ENCODE results near the gene HHLA2.

The HHLA2 gene

DNA sequence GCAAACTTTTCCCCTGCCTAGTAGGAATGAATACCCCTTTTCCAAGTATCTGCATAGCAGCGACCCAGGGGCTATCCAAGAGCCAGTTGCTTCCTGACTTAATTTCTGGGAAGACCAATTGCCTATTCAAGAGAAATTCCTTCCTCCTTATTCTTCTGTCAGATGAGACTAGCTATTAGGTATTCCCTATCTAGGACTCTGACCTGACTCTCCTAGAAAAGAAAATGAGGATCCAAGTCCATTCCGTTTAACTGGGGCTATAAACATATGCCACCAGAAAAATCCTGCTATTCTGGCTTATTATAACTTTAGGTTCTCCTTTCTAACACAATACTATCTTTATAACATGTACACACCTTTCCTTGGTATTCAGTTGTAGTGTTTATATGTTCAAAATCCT lies 1.7 kb downstream of the HHLA2 start:
- DNase-seq (ENCODE audit: low read depth in 2 of 2), result no peak

- DNase-seq (ENCODE audit: low read depth in 2 of 2), result no peak
Measured at GRCh38 chr3:108300103-108300849, 3.9 kb downstream of the HHLA2 start.

DNA sequence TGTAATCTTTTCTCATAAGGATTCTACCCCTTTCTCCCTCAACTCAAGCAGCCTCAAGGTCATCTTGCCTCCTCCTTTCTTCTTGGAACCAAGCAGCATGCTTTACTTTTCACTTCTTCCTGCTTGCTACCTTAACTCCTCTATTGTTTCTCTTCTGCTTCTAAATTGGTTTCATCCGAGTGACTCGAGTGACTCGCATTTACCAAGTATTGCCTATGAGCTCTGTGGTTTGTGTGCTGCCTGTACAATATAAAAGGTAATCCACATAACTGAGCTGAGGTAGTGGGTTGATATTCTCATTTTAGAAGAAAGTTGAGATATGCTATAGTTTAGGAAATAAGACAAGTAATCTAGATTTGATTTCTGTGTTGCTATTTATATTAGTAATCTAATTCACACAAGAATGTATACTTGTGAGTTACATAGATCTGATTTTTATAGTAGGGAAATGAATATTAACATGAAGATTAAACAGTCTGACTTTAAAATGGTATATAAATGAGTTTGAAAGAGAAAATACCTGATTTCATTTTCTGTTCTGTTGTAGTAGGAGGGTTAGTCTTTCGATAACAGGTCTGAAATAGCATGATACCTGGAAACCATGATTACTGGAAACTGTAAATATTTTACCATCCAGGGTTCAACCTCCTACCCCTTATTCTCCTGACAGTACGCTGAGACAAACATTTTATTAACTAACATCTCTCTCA lies 5.5 kb downstream of the HHLA2 start:
- no peak for DNase-seq (ENCODE audit: low read depth in 2 of 2)

DNA sequence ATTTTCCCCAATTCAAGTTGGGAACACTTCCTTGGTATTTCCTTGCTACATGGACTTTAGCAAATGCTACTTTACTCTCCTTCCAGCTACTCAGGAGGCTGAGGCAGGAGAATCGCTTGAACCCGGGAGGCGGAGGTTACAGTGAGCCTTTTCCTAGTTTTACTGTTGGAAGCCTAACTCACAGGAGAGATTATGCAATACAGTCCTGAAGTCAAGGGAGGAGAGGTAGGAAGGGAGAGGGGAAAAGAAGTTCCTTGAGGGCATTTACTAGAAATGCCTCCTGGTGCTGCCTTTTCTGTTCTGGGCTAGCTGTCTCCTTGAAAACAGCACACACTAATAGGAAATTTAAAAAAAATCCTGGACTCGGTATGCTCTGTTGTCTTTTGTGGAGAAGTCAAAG lies 6.2 kb downstream of the HHLA2 start:
- no peak for DNase-seq (ENCODE audit: low read depth in 2 of 2)

DNA sequence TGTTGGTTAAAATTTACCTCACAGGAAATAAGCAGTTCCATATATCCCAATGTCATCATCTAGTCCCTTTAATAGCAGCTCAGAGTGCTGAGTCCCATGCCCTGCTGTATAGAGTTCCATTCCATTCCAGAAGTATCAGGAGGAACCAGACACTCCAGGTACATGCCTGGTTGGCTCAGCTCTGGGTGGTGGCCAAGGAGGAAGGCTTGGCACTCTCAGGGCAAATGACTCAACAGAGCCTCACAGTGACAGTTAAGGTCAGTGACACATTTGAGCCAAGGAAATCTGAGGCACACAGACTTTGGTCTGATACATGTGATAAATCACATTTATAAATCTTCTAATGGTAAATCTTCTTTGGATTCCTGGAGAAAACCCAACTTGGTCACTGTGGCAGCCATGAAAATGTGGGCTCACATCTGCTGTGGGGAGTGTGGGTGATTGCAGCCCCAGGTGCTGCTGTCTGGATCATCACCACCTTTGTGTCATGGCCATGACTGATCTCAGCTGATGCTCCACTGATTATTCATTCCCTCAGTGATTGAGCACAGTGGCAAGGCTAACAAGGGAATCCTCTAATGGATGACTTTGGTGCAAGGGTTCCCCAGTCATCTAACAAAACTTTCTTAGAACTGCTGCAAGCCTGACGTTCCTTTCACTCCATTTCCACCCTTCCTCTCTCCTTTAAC lies 9.3 kb downstream of the HHLA2 start:
- no peak for DNase-seq (ENCODE audit: low read depth in 2 of 2)

GRCh38 chr3:108311797-108312196 lies 15.4 kb downstream of the HHLA2 start:
- no peak for DNase-seq (ENCODE audit: low read depth in 2 of 2)

GRCh38 chr3:108312656-108313055 lies 16.3 kb downstream of the HHLA2 start:
- DNase-seq (ENCODE audit: low read depth in 2 of 2), result no peak

- DNase-seq (ENCODE audit: low read depth in 2 of 2), result no peak
Measured at GRCh38 chr3:108315767-108316301, 19.5 kb downstream of the HHLA2 start.

DNA sequence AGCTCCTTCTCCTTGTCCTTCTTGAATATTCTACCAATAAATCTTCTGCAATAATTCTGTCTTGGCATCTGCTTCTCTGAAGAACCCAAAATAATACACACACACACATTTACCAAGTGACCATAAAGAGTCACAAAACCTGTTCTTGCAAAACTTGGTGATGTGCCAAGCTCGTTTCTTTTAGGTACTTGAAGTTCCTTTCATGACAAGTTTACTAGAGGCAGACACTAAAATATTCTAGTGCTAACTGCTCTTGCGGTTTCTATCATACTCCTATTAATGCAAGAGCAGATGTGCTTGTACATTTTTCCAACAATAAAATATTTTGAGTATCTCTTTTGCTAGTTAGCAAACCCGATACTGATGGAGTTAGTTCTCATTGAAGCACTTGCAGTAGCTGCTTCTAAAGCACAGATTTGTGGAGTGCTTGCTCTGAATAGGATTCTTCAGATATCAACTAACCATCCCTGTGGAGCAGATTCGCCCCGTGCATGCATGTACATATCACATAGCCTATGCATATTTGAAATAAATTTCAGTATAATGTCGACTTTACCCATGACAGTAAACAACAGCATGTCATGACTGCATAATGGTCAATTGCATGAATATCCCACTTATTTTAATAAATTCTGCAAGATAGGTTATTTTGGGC lies 23.2 kb downstream of the HHLA2 start:
- DNase-seq (ENCODE audit: low read depth in 2 of 2), result no peak

DNA sequence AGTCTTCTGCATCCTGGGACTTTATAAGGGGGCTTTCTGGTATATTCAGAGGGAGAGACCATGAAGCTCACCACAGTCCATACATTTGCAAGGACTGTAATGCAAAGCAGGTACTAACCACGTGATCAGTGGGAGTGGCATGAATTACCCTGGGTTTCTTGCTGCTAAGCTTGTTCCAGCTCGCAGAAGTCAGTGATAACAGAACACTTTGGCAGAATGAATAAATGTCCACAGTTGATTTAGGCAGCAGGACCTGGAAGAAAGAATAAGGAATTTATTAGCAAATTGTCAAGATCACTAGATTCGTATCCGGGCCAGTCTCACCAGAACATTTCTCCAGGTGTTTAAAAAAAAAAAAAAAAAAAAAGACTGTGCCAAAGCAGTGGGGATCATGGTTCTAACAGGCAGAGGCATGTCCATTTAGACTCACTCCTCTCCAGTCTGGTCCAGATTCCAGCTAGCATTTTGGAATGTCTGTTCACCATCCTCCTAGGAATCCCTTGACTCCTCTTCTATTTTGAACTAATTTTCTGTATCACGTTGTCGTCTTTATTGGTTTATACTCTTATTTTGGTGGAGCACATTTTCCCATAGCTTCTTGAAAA lies 24.5 kb downstream of the HHLA2 start:
- no peak for DNase-seq (ENCODE audit: low read depth in 2 of 2)

GRCh38 chr3:108322352-108322751 lies 26.0 kb downstream of the HHLA2 start:
- DNase-seq (ENCODE audit: low read depth in 2 of 2), result no peak

- no peak for DNase-seq (ENCODE audit: low read depth in 2 of 2)
Measured at GRCh38 chr3:108324177-108324576, 27.8 kb downstream of the HHLA2 start.

GRCh38 chr3:108327168-108327567 lies 30.8 kb downstream of the HHLA2 start:
- no peak for DNase-seq (ENCODE audit: low read depth in 2 of 2)

GRCh38 chr3:108328821-108329486 lies 32.6 kb downstream of the HHLA2 start:
- DNase-seq (ENCODE audit: low read depth in 2 of 2), result no peak

DNA sequence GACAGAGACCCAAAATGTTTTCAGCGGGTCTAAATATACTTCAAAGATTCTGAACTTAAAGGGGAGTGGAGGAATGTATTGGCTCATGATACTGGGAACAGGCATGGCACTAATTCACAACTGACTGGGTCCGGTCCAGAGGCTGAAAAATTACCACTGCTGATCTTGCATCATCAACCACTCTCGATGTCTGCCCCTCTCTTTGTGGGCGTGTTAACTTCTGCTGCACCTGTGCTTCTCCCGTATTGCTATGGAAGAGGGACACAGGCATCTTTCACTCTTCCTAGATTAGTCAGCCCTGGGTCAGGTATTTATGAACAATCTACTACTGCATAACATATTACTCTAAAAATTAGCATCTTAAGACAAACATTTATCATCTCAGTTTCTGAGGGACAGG lies 33.2 kb downstream of the HHLA2 start:
- no peak for DNase-seq (ENCODE audit: low read depth in 2 of 2)

- no peak for DNase-seq (ENCODE audit: low read depth in 2 of 2)
Measured at GRCh38 chr3:108329947-108330346, 33.6 kb downstream of the HHLA2 start.

- no peak for DNase-seq (ENCODE audit: low read depth in 2 of 2)
Measured at GRCh38 chr3:108331792-108332191, 35.4 kb downstream of the HHLA2 start.

DNA sequence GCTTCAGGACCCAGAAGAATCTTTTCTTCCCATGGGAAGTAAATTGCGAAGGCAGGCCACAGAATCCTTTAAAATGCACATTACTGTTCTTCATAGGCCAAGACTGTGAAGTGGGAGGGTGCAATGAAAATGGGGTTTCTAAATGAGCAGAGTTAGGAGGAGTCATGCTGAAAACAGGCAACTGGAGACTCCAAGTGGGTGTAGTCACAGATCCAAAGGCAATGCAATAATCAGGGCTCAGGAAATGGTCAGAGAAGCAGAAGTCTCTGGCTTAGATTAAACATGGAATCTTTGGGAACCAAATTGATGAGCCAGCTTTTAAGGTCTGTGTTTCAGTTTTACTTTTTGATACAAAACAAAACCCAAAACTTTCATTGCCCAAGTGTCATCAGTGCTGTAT lies 37.6 kb downstream of the HHLA2 start:
- no peak for DNase-seq (ENCODE audit: low read depth in 2 of 2)

DNA sequence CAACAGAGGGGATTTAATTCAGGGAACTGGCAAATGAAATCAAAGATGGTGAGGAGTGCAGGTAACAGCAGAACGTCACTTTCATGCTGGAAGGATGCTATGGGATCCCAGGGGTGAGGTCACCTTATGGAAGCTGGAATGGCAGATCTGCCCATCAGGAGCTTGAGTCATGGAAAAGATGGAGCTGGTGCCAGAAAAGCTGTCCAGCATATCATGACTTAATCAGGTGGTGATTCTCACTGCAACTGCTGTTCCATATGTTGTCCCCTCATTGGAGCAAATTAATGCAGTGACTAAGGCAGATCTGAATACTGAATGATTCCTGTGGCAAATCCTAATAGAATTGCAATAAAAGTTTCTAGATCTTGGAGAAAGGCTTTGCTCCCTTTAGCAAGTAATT lies 38.4 kb downstream of the HHLA2 start:
- DNase-seq (ENCODE audit: low read depth in 2 of 2), result no peak

DNA sequence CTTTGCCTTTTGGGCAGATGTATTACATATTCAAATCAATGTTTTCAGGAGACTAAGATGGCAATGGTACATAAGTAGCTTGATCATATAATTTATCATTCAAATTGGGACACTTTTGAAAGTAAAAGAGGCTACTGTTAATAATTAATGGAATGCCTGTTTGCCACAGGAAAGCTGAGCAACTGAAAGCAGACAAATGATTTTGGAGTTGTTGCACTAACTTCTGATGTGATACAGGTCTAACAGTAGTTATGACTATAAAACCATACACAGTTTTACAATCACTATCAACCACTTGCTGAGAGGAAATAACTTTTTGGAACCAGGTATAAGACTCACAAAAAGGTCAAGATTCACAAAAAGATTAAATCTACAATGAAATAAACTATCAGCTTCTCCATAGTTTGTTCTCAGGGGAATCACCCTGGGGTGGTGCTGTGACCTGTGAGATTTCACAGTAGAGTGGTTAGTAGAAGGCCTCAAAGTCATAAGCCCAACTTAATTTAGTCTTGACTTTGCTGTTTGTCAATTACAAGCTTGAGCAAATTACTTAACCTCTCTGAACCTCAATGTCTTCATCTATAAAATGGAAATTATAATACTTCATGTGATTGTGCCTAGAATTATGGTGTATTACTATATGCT lies 42.7 kb downstream of the HHLA2 start:
- DNase-seq (ENCODE audit: low read depth in 2 of 2), result no peak

DNA sequence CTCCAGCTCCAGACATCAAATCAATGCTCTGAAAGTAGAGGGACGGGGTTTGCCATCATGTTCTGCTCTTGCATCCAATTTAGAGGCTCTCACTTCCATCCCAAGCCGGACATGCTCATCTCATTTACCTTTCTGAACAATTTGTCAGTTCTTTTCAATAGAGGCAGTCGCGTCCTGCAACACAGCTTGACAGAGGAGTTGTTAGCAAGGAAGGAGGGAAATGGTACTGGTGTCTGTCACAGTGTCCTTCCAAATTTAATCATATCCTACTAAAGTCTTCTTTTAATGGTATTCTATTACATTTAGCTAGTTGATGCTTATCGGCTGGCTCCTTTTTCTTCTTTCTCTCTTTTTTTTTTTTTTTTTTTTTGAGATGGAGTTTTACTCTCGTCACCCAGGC lies 45.6 kb downstream of the HHLA2 start:
- DNase-seq (ENCODE audit: low read depth in 2 of 2), result no peak
